Mucosa of descending colon (tissue), 3 donors: ENCODE data around the gene SETDB2. TPM values are rescaled to one million over a fixed set of nuclear protein-coding genes. Genes with fewer than 3 reads are reported as not detected.

Source experiments
- ATAC-seq: fragments of 200-7000 bp; cut with Tn5 transposase; one replicate; pipeline ENCODE4 v1.9.1; 2020; ENCODE audit warnings: mild to moderate bottlenecking, moderate library complexity
- DNase-seq, 3 donors: peaks; one replicate each; pipeline ENCODE4 v3.0.0-alpha.2; 2020
- H3K36me3 ChIP-seq: fragments of 200-600 bp; one replicate; pipeline ENCODE4 v1.8.0; 2021; ENCODE audit warnings: low read depth, mild to moderate bottlenecking
- H3K4me1 ChIP-seq: fragments of 200-600 bp; one replicate; pipeline ENCODE4 v1.8.0; 2021; ENCODE audit warnings: low read depth, mild to moderate bottlenecking
- H3K4me3 ChIP-seq: fragments of 200-600 bp; one replicate; pipeline ENCODE4 v1.8.0; 2021; ENCODE audit warnings: mild to moderate bottlenecking
- H3K9me3 ChIP-seq: fragments of 200-600 bp; one replicate; pipeline ENCODE4 v1.8.0; 2021; ENCODE audit warnings: mild to moderate bottlenecking
- intact Hi-C, 2 donors: fragments of 100-400 bp; cut with DNase I in 1 of 2; cut with micrococcal nuclease in 1 of 2; formaldehyde crosslinking; loops; one replicate each; pipeline versions ENCODE4 v1.11.0 to v1.11.1; 2022; cut with DNase I, micrococcal nuclease
- total RNA-seq, 3 donors: library from RNA; stranded (reverse); fragmentation: NEBNext Ultra II Directional in 2 of 3; extraction: Animal tissue kit (Norgen Biotek cat#: 25700) in 2 of 3; gene quantifications; one replicate each; pipeline versions ENCODE4 v1.2.1 to v1.2.4, GENCODE V29; 2021 to 2023
- TF ChIP-seq, protein P1 (sequence below): fragments of 200-600 bp; IDR thresholded peaks from one replicate; pipeline ENCODE4 v1.8.0; 2022; ENCODE audit warnings: antibody characterized with exemption, mild to moderate bottlenecking
- donor health status: DM: no; HTN: no; CAD: no; lungs with moderate emphysema.
- donor health status: DM: no; HTN: no; CAD: no.
- donor health status: DM: no; HTN: yes; CAD: no.

SETDB2 gene
- total RNA-seq, 3 donors from 2014 or later: 10.6 to 13.7 (median 11.7) TPM

DNA sequence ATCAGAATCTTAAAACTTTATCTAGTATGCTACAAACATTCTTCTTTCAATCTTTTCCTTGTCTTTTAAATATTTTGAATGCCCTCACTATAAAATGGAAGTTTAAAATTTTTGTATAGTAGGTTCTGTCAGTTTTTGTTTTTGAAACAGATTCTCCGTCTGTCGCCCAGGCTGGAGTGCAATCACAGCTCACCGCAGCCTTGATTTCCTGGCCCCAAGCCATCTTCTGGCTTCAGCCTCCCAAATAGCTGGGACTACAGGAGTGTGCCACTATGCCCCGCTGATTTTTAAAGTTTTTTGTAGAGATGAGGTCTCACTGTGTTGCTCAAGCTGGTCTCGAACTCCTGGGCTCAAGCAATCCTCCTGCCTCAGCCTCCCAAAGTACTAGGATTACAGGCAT, 72.4 kb downstream of the SETDB2 start:
- Histone ChIP-seq H3K4me1 (no peaks in the 10 kb centered on the region), H3K4me3 (no peak overlapping the region), H3K36me3 (no peaks in the 10 kb centered on the region), H3K9me3 (no peaks in the 10 kb centered on the region)
- TF ChIP-seq, protein P1, sequence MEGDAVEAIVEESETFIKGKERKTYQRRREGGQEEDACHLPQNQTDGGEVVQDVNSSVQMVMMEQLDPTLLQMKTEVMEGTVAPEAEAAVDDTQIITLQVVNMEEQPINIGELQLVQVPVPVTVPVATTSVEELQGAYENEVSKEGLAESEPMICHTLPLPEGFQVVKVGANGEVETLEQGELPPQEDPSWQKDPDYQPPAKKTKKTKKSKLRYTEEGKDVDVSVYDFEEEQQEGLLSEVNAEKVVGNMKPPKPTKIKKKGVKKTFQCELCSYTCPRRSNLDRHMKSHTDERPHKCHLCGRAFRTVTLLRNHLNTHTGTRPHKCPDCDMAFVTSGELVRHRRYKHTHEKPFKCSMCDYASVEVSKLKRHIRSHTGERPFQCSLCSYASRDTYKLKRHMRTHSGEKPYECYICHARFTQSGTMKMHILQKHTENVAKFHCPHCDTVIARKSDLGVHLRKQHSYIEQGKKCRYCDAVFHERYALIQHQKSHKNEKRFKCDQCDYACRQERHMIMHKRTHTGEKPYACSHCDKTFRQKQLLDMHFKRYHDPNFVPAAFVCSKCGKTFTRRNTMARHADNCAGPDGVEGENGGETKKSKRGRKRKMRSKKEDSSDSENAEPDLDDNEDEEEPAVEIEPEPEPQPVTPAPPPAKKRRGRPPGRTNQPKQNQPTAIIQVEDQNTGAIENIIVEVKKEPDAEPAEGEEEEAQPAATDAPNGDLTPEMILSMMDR: no peak
- DNase-seq (no peak), ATAC-seq (no peak)
- intact Hi-C loops: no loop called here

DNA sequence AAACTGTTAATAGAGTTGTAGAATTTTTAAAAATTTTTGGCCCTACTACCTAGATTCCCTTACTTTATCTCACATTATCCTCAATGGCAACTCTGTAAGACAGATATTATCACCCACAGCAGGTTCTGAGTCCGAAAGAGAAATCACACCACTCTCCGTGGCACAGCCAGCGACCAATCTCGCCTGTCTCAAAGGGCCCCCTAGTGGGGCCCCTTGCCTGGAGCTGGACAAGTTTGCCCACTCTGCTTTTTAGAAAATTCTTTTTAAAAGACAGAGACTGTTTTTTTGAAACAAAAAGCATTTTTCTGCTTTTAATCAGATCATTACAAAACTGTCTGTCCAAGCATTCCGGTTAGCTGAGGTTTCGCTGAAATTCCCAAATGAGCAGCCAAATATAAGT, 73.4 kb downstream of the SETDB2 start:
- intact Hi-C loops: no loop called here
- Histone ChIP-seq H3K9me3 (no peaks in the 10 kb centered on the region), H3K4me3 (no peak overlapping the region), H3K36me3 (no peaks in the 10 kb centered on the region), H3K4me1 (no peaks in the 10 kb centered on the region)
- TF ChIP-seq, protein P1: no peak
- no peak for DNase-seq
- no peak for ATAC-seq

DNA sequence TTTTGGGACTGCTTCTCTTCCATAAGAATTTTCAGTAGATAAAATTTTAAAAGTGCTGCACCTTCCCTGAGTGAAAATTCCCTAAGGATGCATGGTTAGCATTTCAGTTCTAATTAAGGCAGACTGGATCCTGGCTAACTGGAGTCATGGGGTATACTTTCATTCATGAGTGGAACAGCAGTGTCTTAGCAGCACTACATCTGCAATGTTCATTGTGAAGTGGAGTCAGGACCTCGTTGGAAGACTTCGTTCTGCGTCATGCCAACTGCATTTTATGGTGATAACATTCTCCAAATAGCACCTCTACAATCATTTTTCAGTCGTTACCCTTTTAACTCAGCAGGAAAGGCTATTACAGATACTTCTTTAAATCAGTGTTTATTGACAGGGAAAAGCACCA, 77.2 kb downstream of the SETDB2 start:
- no peaks in the 10 kb centered on the region for H3K36me3 ChIP-seq
- TF ChIP-seq, protein P1: no peak

DNA sequence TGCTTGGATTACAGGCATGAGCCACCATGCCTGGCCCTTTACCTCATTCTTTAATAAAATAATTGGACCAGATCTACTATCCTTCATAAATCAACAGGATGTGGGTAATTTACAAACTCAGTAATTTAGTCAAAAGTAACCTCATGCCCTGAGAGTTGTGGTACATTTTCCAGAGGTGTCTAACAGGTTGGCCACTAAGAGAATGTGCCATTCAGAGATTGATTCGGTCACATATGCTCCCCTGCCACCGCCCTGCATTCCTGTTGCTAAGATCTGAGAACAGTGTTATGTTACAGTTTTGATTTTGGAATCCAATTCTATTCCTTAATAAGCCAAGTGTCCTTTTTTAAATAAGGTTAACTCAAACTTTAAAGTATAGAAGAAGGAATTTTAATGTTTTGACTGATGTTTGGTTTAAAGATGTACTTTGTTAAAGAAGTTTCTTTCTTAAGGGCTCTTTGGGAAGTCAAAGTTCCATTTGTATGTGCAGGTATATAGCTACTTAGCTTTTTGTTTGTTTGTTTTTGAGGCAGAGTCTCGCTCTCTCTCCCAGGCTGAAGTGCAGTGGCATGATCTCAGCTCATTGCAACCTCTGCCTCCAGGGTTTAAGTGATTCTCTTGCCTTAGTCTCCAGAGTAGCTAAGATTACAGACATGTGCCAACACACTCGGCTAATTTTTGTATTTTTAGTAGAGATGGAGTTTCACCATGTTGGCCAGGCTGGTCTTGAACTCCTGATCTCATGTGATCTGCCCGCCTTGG, 80.8 kb downstream of the SETDB2 start:
- no peak for DNase-seq
- H3K36me3 ChIP-seq: no peaks in the 10 kb centered on the region
- H3K4me3 ChIP-seq: no peak overlapping the region
- TF ChIP-seq, protein P1: no peak
- no peak for ATAC-seq
- no peaks in the 10 kb centered on the region for H3K4me1 ChIP-seq
- intact Hi-C loops: no loop called here
- no peaks in the 10 kb centered on the region for H3K9me3 ChIP-seq

More for the DNA sequence above, 77.2 kb downstream of the SETDB2 start:
- intact Hi-C loops: no loop called here
- ATAC-seq: no peak
- no peak overlapping the region for H3K4me3 ChIP-seq
- no peak for DNase-seq
- H3K4me1 ChIP-seq: no peaks in the 10 kb centered on the region
- H3K9me3 ChIP-seq: no peaks in the 10 kb centered on the region

DNA sequence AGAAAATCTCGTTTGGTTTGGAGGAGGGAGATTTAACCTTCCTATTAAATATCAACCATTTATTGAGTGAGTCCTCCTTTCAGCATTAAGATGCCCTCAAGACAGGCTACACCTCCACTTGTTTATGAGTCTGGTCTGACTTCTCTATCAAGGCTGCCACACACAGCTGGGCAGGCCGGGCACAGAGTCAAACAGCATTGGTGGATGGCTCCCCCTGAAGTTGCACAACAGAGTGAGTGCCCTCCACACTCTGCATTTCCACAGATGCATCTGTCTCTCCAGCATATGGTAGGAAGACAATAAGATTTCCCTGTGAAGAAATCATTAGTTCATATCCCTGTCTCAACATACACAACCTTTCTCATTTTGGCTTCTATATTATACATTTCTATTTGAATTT, 83.0 kb downstream of the SETDB2 start:
- Histone ChIP-seq H3K9me3 (no peaks in the 10 kb centered on the region), H3K4me3 (no peak overlapping the region), H3K4me1 (no peaks in the 10 kb centered on the region), H3K36me3 (no peaks in the 10 kb centered on the region)
- DNase-seq (no peak), ATAC-seq (no peak)
- TF ChIP-seq, protein P1: no peak
- intact Hi-C loops: no loop called here

DNA sequence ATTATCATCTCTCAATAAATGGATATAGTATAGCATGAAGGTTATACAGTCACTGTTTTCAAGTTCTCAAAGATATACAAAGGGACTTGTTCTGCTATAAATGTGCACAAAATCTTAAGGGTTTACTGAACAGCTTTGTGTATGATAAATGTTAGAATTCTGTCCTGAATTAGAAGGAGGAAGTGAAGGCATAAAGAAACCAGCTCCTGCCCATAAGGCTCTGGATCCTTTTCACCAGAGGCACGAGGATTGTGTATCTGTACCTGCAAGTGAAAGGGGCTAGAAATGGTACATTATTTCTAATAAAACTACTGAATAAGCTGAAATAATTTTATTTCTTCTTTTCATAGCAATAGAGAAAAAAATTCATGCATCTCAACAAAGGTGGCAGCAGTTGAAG, 84.1 kb downstream of the SETDB2 start:
- ATAC-seq: no peak
- TF ChIP-seq, protein P1: no peak
- no peak for DNase-seq
- no peaks in the 10 kb centered on the region for H3K4me1 ChIP-seq
- intact Hi-C loops: no loop called here
- H3K4me3 ChIP-seq: no peak overlapping the region
- no peaks in the 10 kb centered on the region for H3K9me3 ChIP-seq
- H3K36me3 ChIP-seq: no peaks in the 10 kb centered on the region
